NCI-H748 (cell line): ENCODE data around the gene NLGN2.

ENCODE experiments used
- DNase-seq: peaks from one replicate; lab custom pipeline; 2025; ENCODE audit not compliant: unreplicated experiment; lab: John Stamatoyannopoulos, UW

NLGN2 gene

GRCh38 chr17:7436556-7437368 lies 29.1 kb downstream of the NLGN2 start:
- DNase-seq, result peak; percentile 95

GRCh38 chr17:7437369-7437863 lies 29.8 kb downstream of the NLGN2 start:
- peak; percentile 66 for DNase-seq

GRCh38 chr17:7437950-7438614 lies 30.4 kb downstream of the NLGN2 start:
- DNase-seq, result peak; percentile 80

GRCh38 chr17:7438656-7439460 lies 31.2 kb downstream of the NLGN2 start:
- DNase-seq, result no peak

- DNase-seq, result peak; percentile 44
These were observed 31.9 kb downstream of the NLGN2 start, which contains the start of gene FGF11 for GRCh38 chr17:7439462-7440112. Gene FGF11 (plus strand): TSS chr17:7439512. CDS start chr17:7439621, 109 bp downstream.

GRCh38 chr17:7440113-7440833 lies 32.6 kb downstream of the NLGN2 start:
- DNase-seq, result peak; percentile 75

- DNase-seq, result peak; percentile 56
These were observed 33.2 kb downstream of the NLGN2 start for GRCh38 chr17:7440834-7441195.

- no peak for DNase-seq
These were observed 33.6 kb downstream of the NLGN2 start for GRCh38 chr17:7441266-7441665.

- DNase-seq, result no peak
These were observed 34.5 kb downstream of the NLGN2 start for GRCh38 chr17:7442142-7442541.

GRCh38 chr17:7443499-7444485 lies 36.1 kb downstream of the NLGN2 start:
- no peak for DNase-seq

- DNase-seq, result peak; percentile 30
These were observed 37.3 kb downstream of the NLGN2 start, which contains the start of gene CHRNB1 for GRCh38 chr17:7444682-7445618. Gene CHRNB1 (plus strand): TSS chr17:7445061. CDS start chr17:7445128, 67 bp downstream.

GRCh38 chr17:7445619-7445968 lies 37.9 kb downstream of the NLGN2 start:
- no peak for DNase-seq

- DNase-seq, result no peak
These were observed 40.8 kb downstream of the NLGN2 start for GRCh38 chr17:7448461-7448860.

GRCh38 chr17:7459961-7460545 lies 52.4 kb downstream of the NLGN2 start:
- no peak for DNase-seq

- DNase-seq, result no peak
These were observed 53.4 kb downstream of the NLGN2 start for GRCh38 chr17:7460850-7461660.

- DNase-seq, result no peak
These were observed 55.1 kb downstream of the NLGN2 start for GRCh38 chr17:7462474-7463371.
